Motor neuron (in vitro differentiated cells): ENCODE measurements around the gene GTF3C4. TPM values are rescaled to one million over a fixed set of nuclear protein-coding genes. Genes with fewer than 3 reads are reported as not detected.
"Not testable (repeated sequence)": the region's sequence is repeated elsewhere in the genome, so short reads cannot be mapped to it uniquely, and the experiment has no call there.

Experiments used
- ATAC-seq, 8 experiments: fragments of 200-7000 bp; cut with Tn5 transposase; replicated peaks in 6 of 8; 2 replicates each; pipeline ENCODE4 v1.8.0; 2021; ENCODE audit warnings: mild to moderate bottlenecking in 8 of 8, moderate library complexity in 8 of 8
- H3K27ac ChIP-seq, 2 donors: fragments of 250-450 bp; sonication (Bioruptor Pico); 2 replicates each; pipeline ENCODE4 v1.9.0; 2021; ENCODE audit warnings: antibody characterized with exemption in 2 of 2, mild to moderate bottlenecking in 2 of 2, moderate library complexity in 1 of 2
- H3K4me1 ChIP-seq, 2 donors: fragments of 250-450 bp; sonication (Bioruptor Pico); replicated peaks in 1 of 2; 2 replicates each; pipeline ENCODE4 v1.6.1; 2021; ENCODE audit warnings: antibody characterized with exemption in 2 of 2, mild to moderate bottlenecking in 2 of 2, moderate library complexity in 1 of 2
- H3K4me3 ChIP-seq, 5 donors: fragments of 250-450 bp; sonication (Bioruptor Pico); 2 replicates each; pipeline ENCODE4 v1.9.0; 2021; ENCODE audit warnings: antibody characterized with exemption in 5 of 5, mild to moderate bottlenecking in 5 of 5, moderate library complexity in 4 of 5
- WGBS, 10 experiments: fragments of 450-650 bp; shearing (Covaris generic); methylation state at CpG; one replicate each; pipeline ENCODE4 v1.0.0; 2022; 5-methylcytosine and 5-hydroxymethylcytosine counted together
- in situ Hi-C, 9 experiments: fragments of 400-800 bp; cut with MboI; loops; one replicate each; pipeline ENCODE4 v1.15.0; 2021; ENCODE audit warnings: low sequenced_read_pairs in 9 of 9, low pct_unique_long_range_greater_than_20kb in 2 of 9; ENCODE audit not compliant: unreplicated experiment in 9 of 9
- total RNA-seq, 8 experiments: library from RNA; unstranded; fragments of 300-600 nt; gene quantifications; 2 replicates each; pipeline versions ENCODE4 v1.2.3 to v1.2.4, GENCODE V29; 2022

GTF3C4 gene
- total RNA-seq, 8 experiments from 2014 or later = 10.0 to 27.3 (median 16.2) TPM

DNA sequence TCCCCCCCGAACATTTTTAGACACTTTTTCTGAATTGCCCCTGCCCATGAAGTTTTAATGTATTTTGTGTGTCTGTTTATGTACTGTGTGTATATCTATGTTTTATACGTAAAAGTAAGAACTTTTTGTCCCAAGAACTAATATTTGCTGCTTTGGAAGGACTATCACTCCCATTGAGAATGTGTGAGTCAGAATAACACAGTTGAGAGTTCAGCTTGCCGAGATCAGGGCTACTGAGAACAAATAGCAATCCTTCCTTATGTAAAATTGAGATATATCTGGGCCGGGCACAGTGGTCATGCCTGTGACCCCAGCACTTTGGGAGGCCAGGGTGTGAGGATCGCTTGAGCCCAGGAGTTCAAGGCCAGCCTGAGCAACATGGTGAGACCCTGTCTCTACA, 11.3 kb downstream of the GTF3C4 start:
- H3K27ac ChIP-seq = no peak overlapping the region
- in situ Hi-C loops = no loop called here
- no peaks in the 10 kb centered on the region for H3K4me1 ChIP-seq
- WGBS, 10 experiments = 80 to 100% (median 96%) methylated on average over 1 to 4 of the region's 5 CpGs; no CpG with 5 or more reads in 1 of the 10 experiments
- ATAC-seq = no peak
- H3K4me3 ChIP-seq = no peak overlapping the region

DNA sequence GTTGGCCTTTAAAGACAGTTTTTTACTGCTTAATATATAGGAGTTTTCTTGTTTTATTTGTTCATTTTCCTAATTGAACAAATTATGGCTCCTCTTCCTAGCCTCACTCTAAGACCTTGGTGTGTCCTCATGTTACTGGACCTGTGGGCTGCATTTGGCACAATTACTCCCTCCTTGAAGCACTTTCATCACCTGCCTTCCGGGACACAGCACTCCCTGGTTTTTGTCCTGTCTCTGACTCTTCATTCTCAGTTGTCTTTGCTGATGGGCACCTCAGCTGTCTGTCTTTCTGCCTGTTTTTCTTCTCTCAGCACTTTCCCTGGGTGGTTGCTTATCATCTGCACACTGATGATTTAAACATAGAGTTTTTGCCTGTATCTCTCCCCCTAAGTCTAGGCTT, 13.6 kb downstream of the GTF3C4 start:
- Histone ChIP-seq H3K4me3 (no peak overlapping the region), H3K4me1 (no peaks in the 10 kb centered on the region), H3K27ac (no peak overlapping the region)
- WGBS, 10 experiments = 83 to 100% (median 100%) methylated on average over 1 of the region's 1 CpG; no CpG with 5 or more reads in 3 of the 10 experiments
- no peak for ATAC-seq
- in situ Hi-C loops = no loop called here

DNA sequence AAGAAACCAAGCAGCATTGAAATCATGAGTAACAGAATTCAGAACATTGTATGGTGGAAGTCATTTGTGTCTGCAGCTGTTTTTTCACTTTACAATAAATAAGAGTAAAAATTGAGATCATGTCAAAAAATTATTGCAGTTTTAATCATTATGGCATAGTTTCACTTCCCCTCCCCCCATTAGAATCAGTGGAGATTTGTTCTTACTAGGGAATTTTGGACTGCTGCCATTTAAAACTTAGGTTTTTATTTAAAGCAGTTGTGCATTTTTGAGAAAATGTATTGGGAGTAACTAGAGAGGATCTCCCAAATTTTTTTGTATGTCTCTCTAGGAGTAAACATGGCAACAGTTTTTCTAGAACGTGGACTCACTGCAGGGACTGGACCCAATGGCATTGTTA, 20.4 kb downstream of the GTF3C4 start:
- 80 to 100% (median 100%) methylated on average over 1 of the region's 1 CpG; no CpG with 5 or more reads in 6 of the 10 experiments for WGBS, 10 experiments
- H3K4me3 ChIP-seq = no peak overlapping the region
- in situ Hi-C loops = no loop called here
- no peak for ATAC-seq
- no peak overlapping the region for H3K27ac ChIP-seq
- no peaks in the 10 kb centered on the region for H3K4me1 ChIP-seq

DNA sequence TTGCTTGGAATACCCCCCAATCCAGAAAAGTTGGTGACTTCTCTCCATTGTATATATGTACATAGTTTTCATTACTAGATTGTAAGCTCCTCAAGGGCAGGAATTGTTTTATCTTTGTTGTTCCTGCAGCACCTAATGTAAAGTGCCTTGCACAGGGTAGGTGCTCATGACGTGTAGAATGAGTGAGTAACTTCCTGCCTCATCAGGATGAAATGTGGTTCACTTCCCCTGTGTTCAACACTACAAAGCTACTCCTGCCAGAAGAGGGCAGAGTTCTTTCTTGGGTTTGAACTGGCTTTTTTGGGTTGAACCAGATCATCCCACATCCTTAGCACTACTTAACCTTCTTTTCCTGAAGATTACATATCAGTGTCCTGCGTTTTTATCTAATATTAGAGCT, 23.9 kb downstream of the GTF3C4 start:
- Histone ChIP-seq H3K4me3 (no peak overlapping the region), H3K4me1 (no peaks in the 10 kb centered on the region), H3K27ac (no peak overlapping the region)
- in situ Hi-C loops = no loop called here
- peak in 1 of 8 experiments; percentile 41 for ATAC-seq
- WGBS, 10 experiments = 14 to 90% (median 45%) methylated on average over 1 to 2 of the region's 2 CpGs; no CpG with 5 or more reads in 3 of the 10 experiments

DNA sequence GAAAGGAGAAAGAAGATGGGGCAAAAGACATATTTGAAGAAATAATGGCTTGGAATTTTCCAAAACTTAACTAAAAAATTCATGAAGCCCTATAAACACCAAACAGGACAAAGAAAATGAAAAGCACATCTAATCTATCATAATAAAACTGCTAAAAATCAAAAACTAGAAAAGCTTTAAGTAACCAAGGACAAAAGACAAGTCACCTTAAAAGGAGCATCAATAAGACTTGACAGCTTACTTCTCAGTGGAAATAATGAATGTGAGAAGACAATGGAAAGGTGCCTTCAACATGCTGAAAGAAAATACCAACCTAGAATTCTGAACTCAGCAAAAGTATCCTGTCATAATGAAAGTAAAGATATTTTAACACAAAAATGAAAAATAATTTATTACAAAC, 27.0 kb downstream of the GTF3C4 start:
- no peak overlapping the region for H3K4me3 ChIP-seq
- in situ Hi-C loops = no loop called here
- H3K27ac ChIP-seq = no peak overlapping the region
- ATAC-seq = no peak
- no peaks in the 10 kb centered on the region for H3K4me1 ChIP-seq

DNA sequence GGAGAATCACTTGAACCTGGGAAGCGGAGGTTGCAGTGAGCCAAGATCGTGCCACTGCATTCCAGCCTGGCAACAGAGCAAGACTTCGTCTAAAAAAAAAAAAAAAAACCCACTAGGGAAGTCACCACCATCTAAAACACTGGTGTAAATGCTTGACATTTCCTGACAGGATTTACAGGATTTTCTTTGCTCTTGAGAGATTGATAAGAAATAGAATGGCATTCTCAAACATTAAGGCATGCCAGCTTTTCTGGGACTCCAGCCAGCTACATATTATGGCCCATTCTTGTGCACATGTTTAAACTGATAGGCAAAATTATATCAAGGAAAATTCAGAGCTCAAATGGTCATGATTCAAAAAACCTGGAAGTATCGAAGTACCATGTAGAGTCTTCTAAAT, 28.7 kb downstream of the GTF3C4 start:
- Histone ChIP-seq H3K27ac (no peak overlapping the region), H3K4me3 (no peak overlapping the region), H3K4me1 (no peaks in the 10 kb centered on the region)
- no peak for ATAC-seq
- WGBS, 10 experiments = 0 to 100% (median 75%) methylated on average over 1 to 3 of the region's 4 CpGs; no CpG with 5 or more reads in 1 of the 10 experiments
- in situ Hi-C loops = no loop called here

DNA sequence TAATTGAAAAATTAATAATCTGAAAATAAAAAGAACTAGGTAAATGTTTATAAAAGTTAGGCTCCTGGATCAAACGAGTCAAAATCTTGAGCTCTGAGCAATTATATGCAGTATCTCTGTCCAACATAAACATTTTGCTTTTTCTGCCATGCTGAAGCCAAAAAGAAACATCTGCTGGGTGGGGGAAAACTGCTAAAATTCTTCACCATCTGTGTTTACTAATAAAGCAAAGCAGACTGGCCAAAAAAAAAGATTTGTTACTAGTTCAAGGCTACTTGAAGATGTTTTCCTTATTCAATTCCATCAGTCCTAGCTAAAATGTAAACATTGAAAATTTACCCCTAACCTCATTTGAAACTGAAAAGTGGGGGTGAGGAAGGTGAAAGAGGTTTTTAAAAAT, 29.7 kb downstream of the GTF3C4 start:
- no peak overlapping the region for H3K27ac ChIP-seq
- no peak for ATAC-seq
- no peaks in the 10 kb centered on the region for H3K4me1 ChIP-seq
- H3K4me3 ChIP-seq = no peak overlapping the region
- 0 to 89% (median 31%) methylated on average over 1 of the region's 1 CpG; no CpG with 5 or more reads in 1 of the 10 experiments for WGBS, 10 experiments
- in situ Hi-C loops = no loop called here

DNA sequence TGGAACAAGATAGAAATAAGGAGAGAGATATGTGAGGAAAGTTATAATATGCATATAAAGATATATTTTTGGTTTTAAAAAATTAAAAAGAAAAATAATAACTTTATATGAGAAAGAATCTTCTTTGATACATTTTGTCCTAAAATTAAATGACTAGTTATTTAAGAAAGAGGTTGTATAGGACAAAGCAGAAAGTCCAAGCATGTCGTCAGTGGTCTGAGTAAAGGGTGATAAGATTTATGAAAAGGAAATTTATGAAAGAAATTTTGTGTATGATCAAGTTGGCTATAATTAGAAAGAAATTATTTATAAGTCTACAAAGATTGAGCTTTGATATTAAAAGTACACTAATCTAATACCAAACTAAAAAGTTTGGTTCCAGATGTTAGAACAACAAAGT, 32.0 kb downstream of the GTF3C4 start:
- H3K4me3 ChIP-seq = no peak overlapping the region
- in situ Hi-C loops = no loop called here
- no peak for ATAC-seq
- no peak overlapping the region for H3K27ac ChIP-seq
- H3K4me1 ChIP-seq = no peaks in the 10 kb centered on the region
- WGBS, 10 experiments = 0 to 100% (median 37%) methylated on average over 1 of the region's 1 CpG

DNA sequence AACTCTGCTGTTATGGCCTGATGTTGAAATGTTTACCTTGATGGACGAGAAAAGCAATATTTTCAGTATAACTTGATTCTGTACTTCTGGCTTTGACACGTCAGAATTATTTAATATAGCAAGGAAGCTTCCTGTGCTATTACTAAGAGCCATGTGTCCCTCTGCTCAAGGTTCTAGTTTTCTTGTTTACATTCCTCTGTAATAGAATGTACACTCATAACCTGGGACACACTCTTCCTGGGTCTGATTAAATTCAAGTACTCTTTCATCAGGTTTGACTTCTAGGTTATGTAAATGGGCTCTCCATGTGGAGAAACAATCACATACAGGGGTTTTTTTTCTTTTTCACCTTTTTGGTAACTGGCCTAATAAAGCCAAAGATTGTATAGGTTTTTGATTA, 33.1 kb downstream of the GTF3C4 start:
- Histone ChIP-seq H3K27ac (no peak overlapping the region), H3K4me1 (no peaks in the 10 kb centered on the region), H3K4me3 (no peak overlapping the region)
- in situ Hi-C loops = no loop called here
- ATAC-seq = no peak
- WGBS, 10 experiments = 15 to 75% (median 61%) methylated on average over 2 of the region's 2 CpGs; no CpG with 5 or more reads in 1 of the 10 experiments

DNA sequence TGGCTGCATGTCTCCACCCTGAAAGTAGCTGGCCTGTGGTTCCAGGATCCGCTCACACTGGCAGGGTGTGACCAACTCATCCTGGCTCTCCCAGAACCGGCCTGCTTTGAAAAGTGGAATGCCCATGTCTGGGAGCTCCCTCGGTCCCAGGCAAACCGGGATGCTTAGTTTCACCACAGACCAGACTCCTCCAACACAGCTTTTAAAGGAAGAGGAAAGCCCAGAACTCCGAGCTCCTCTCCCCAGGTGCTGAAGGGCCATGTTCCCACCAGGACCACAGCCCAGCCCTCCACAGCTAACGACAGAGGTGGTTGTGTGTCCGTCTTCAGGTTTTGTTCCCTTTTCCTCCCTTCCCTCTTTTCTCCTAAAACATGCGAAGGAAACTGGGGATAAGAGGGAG, 38.0 kb downstream of the GTF3C4 start:
- ATAC-seq = no peak
- H3K4me3 ChIP-seq = no peak overlapping the region
- no peak overlapping the region for H3K27ac ChIP-seq
- in situ Hi-C loops = no loop called here
- H3K4me1 ChIP-seq = no peaks in the 10 kb centered on the region
- WGBS, 10 experiments = 60 to 100% (median 81%) methylated on average over 1 to 4 of the region's 8 CpGs; no CpG with 5 or more reads in 2 of the 10 experiments

DNA sequence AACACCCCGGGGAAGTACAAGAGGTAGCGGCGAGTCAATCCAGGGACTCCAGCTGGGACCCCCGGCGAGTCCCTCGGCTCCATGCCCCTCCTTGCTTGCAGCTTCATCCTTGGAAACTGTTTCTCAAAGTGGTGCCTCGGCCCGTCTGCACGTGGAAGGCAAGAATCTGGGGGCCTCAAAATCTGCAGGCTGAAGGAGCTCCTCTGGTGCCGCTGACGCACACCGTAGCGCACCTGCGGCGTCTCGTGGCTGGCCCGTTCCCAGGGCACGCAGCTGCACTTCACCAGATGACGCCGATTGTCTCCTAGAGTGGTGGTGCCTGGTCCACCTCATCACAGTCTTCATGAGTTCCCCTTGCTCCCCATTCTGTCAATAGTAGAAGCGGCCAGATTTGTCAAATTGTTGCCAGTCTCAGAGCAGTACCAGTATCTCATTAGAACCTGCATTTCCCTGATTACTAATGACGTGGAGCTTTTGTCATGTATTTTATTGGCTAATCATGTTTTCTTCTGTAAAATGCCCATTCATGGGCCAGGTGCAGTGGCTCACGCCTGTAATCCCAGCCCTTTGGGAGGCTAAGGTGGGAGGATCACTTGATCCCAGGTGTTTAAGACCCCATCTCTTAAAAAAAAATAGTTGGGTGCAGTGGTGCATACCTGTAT, 38.6 kb downstream of the GTF3C4 start:
- Histone ChIP-seq H3K4me1 (no peaks in the 10 kb centered on the region), H3K27ac (no peak overlapping the region), H3K4me3 (no peak overlapping the region)
- WGBS, 10 experiments = 60 to 86% (median 67%) methylated on average over 1 to 9 of the region's 23 CpGs; no CpG with 5 or more reads in 2 of the 10 experiments
- in situ Hi-C loops = no loop called here
- no peak for ATAC-seq

DNA sequence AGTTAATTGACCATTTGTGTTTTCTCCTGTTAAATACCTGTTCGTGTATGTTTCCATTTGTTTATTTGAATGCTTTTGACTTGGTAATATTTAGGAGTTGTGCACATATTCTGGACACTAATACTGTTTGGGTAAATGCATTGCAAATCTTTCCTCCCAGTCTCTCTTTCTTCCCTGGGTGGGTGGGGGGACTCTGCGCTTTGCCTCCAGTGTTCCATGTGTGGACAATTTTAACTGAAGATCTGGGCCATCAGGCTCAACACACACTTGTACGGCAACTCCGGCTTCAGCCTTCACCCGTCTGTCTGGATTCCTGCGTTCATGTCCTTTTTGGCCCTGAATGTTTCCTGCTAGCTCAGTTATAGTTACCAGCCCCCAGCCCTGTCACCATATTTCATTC, 40.1 kb downstream of the GTF3C4 start:
- 10 to 100% (median 74%) methylated on average over 1 to 6 of the region's 6 CpGs; no CpG with 5 or more reads in 2 of the 10 experiments for WGBS, 10 experiments
- in situ Hi-C loops = no loop called here

DNA sequence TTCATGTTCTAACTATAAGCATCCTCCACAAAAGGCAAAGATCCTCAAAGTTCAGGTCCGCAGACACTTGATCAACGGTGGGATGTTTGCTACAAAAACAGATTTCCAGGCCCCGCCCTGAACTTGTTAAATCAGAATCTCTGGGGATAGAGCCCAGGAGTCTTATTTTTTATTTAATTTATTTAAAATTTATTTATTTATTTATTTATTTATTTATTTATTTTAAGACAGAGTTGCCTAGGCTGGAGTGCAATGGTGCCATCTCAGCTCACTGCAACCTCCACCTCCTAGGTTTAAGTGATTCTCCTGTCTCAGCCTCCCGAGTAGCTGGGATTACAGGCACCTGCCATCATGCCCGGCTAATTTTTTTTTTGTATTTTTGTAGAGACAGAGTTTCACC, 40.9 kb downstream of the GTF3C4 start:
- WGBS, 10 experiments = 68 to 100% (median 88%) methylated on average over 1 to 5 of the region's 5 CpGs; no CpG with 5 or more reads in 1 of the 10 experiments
- H3K27ac ChIP-seq, in situ Hi-C loops, H3K4me3 ChIP-seq, H3K4me1 ChIP-seq, ATAC-seq: not testable (repeated sequence)

More for the DNA sequence above, 40.1 kb downstream of the GTF3C4 start:
- ATAC-seq = peak in 1 of 8 experiments; percentile 73
- Histone ChIP-seq H3K4me1 (no peaks in the 10 kb centered on the region), H3K4me3 (no peak overlapping the region), H3K27ac (no peak overlapping the region)

DNA sequence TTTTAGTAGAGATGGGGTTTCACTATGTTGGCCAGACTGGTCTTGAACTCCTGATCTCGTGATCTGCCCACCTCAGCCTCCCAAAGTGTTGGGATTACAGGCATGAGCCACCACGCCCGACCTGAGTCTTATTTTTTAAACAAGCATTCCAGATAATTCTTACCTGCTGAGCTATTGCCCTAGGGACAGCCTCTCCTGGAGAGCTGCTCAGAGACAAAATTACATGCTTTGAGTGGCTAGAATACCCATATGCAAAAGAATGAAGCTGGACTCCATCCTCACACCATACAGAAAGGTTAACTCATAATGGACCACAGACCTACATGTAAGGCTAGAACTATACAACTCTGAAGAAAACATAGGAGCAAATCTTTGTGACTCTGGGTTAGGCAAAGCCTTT, 41.6 kb downstream of the GTF3C4 start:
- H3K4me1 ChIP-seq = no peaks in the 10 kb centered on the region
- no peak overlapping the region for H3K27ac ChIP-seq
- WGBS, 10 experiments = 40 to 82% (median 71%) methylated on average over 1 to 3 of the region's 3 CpGs; no CpG with 5 or more reads in 3 of the 10 experiments
- H3K4me3 ChIP-seq = no peak overlapping the region
- ATAC-seq = no peak
- in situ Hi-C loops = no loop called here
